B cell (primary cell): ENCODE measurements around the gene ETV1.

Experiments used
- EZH2 ChIP-seq: IDR thresholded peaks from 2 replicates; pipeline ENCODE4 v1.6.1; 2012; ENCODE audit warnings: borderline replicate concordance, low read depth, mild to moderate bottlenecking, moderate library complexity, low read length; ENCODE audit not compliant: insufficient read depth, poor library complexity, severe bottlenecking
- TF ChIP-seq, protein P1 (sequence below): fragments of 200-600 bp; IDR thresholded peaks from one replicate; pipeline ENCODE4 v1.8.0; 2022; ENCODE audit warnings: antibody characterized with exemption, mild to moderate bottlenecking

DNA sequence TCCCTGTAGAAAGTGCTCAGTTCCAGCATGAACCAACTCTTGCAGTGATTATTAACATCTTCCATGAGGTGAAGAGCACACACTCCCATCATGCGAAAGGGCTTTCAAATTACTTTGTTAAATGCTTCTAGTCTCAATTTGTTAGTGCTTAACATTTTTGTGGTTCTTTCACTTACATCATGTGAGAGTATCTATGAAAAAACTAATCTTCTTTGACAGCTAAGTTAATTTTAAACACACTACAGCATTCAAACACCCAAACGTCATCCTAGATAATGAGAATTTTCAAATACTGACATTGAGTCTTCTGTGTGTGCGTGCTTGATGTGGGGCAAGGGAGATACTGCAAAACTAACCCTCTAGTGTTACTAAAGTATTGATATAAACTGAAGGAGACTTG is 84.8 kb downstream of the ETV1 start:
- TF ChIP-seq, protein P1, sequence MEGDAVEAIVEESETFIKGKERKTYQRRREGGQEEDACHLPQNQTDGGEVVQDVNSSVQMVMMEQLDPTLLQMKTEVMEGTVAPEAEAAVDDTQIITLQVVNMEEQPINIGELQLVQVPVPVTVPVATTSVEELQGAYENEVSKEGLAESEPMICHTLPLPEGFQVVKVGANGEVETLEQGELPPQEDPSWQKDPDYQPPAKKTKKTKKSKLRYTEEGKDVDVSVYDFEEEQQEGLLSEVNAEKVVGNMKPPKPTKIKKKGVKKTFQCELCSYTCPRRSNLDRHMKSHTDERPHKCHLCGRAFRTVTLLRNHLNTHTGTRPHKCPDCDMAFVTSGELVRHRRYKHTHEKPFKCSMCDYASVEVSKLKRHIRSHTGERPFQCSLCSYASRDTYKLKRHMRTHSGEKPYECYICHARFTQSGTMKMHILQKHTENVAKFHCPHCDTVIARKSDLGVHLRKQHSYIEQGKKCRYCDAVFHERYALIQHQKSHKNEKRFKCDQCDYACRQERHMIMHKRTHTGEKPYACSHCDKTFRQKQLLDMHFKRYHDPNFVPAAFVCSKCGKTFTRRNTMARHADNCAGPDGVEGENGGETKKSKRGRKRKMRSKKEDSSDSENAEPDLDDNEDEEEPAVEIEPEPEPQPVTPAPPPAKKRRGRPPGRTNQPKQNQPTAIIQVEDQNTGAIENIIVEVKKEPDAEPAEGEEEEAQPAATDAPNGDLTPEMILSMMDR, result no peak
- TF ChIP-seq EZH2, result no peak
